ENCODE measurements around the gene FAM9B. TPM values are rescaled to one million over a fixed set of nuclear protein-coding genes. Genes with fewer than 3 reads are reported as not detected.

Gene FAM9B
- total RNA-seq, 1 experiment from 2014 or later: 0.05 TPM

- DNase-seq (ENCODE audit: low read depth): peak; percentile 5
These were observed 52.2 kb downstream of the FAM9B start for GRCh38 chrX:8981723-8982122.

DNA sequence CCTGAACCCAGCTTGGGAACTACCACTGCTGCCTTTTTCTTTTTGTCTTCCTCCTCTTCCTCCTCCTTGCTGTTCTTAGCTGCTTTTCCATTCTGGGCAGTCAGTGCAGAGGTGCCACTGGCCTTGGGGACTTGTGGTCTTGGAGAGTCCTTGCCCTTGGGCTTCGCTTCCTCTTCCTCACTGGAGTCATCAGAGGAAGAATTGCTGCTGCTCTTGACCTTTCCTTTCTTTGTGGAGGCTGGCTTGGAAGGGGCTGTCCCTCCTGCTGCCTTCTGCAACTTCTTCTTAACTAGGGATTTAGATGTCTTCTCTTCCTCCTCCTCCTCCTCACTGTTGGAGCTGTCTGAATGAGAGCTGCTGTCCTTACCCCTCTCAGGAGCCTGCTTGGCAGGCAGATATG is 53.2 kb downstream of the FAM9B start:
- no peak for DNase-seq (ENCODE audit: low read depth)

Other genes with a start within 250 kb of the FAM9B start
- not detected in 2 replicates for gene FAM9A, start 232.7 kb downstream of the FAM9B start, total RNA-seq (2014; rRNA removed; shearing (Covaris generic))

All from HT1080 (cell line).